ENCODE measurements around the gene ANAPC15. TPM values are rescaled to one million over a fixed set of nuclear protein-coding genes. Genes with fewer than 3 reads are reported as not detected.

The ANAPC15 gene
- total and polyA plus RNA-seq, 10 donors, result 16.5 to 65.6 (median 28.1) TPM

- no peak for TF ChIP-seq POLR2AphosphoS5 (IDR thresholded peaks at IDR 0.05)
- DNase-seq, result no peak
- Histone ChIP-seq H3K4me1 (peaks cover 0 to 24% (median 0%) of the 10 kb centered on the region in 6 donors), H3K4me3 (no peak overlapping the region), H3K27me3 (replicated peaks in 1 of 7) (no peaks in the 10 kb centered on the region), H3K27ac (peak overlapping the region in 2 of 8 donors; percentile 86 to 88), H3K9me3 (peaks cover 0 to 3% (median 0%) of the 10 kb centered on the region in 8 donors), H3K36me3 (no peaks in the 10 kb centered on the region)
- WGBS, 5 donors, result 66 to 88% (median 78%) methylated on average over 2 of the region's 2 CpGs
- intact Hi-C loops (cut with DNase I; ENCODE audit: low total_unique reads), result no loop called here
These were observed 8.4 kb upstream of the ANAPC15 start for GRCh38 chr11:72120930-72121329.

- intact Hi-C loops (cut with DNase I; ENCODE audit: low total_unique reads), result no loop called here
- TF ChIP-seq CTCF (IDR thresholded peaks at IDR 0.05 in 8 of 11, conservative IDR thresholded peaks at IDR 0.05 in 3 of 11) (no peak), POLR2AphosphoS5 (IDR thresholded peaks at IDR 0.05) (peak in 1 of 3 donors; percentile 7)
- H3K4me3 ChIP-seq, result peak overlapping the region in 1 of 8 donors; percentile 41
- peak overlapping the region in 7 of 8 donors; percentile 57 to 88 (median 66) for H3K27ac ChIP-seq
- no peaks in the 10 kb centered on the region for H3K27me3 ChIP-seq (replicated peaks in 1 of 7)
- peaks cover 0 to 24% (median 0%) of the 10 kb centered on the region in 6 donors for H3K4me1 ChIP-seq
- 41 to 76% (median 60%) methylated on average over 6 of the region's 6 CpGs for WGBS, 5 donors
- no peaks in the 10 kb centered on the region for H3K36me3 ChIP-seq
- H3K9me3 ChIP-seq, result no peaks in the 10 kb centered on the region
- DNase-seq, result no peak
These were observed 6.7 kb upstream of the ANAPC15 start for GRCh38 chr11:72119198-72119597.

GRCh38 chr11:72116019-72116755 is 3.7 kb upstream of the ANAPC15 start:
- H3K27me3 ChIP-seq (replicated peaks in 1 of 7), result no peaks in the 10 kb centered on the region
- TF ChIP-seq POLR2AphosphoS5 (IDR thresholded peaks at IDR 0.05) (no peak), POLR2A (IDR thresholded peaks at IDR 0.05) (no peak), CTCF (IDR thresholded peaks at IDR 0.05 in 8 of 11, conservative IDR thresholded peaks at IDR 0.05 in 3 of 11) (no peak)
- peaks cover 5 to 42% (median 14%) of the 10 kb centered on the region in 6 donors for H3K4me1 ChIP-seq
- peak overlapping the region in 3 of 8 donors; percentile 2 to 88 (median 86) for H3K27ac ChIP-seq
- intact Hi-C loops (cut with DNase I; ENCODE audit: low total_unique reads), result no loop called here
- no peak overlapping the region for H3K4me3 ChIP-seq
- H3K9me3 ChIP-seq, result no peaks in the 10 kb centered on the region
- DNase-seq, result no peak
- WGBS, 5 donors, result 86 to 96% (median 96%) methylated on average over 6 of the region's 6 CpGs
- no peaks in the 10 kb centered on the region for H3K36me3 ChIP-seq

GRCh38 chr11:72114570-72114969 is 2.1 kb upstream of the ANAPC15 start:
- intact Hi-C loops (cut with DNase I; ENCODE audit: low total_unique reads), result no loop called here
- Histone ChIP-seq H3K4me3 (no peak overlapping the region), H3K36me3 (peaks cover 0 to 15% (median 2%) of the 10 kb centered on the region in 6 donors), H3K9me3 (no peaks in the 10 kb centered on the region), H3K4me1 (peaks cover 5 to 47% (median 17%) of the 10 kb centered on the region in 6 donors), H3K27me3 (replicated peaks in 1 of 7) (no peaks in the 10 kb centered on the region), H3K27ac (no peak overlapping the region)
- WGBS, 5 donors, result 95 to 100% (median 97%) methylated on average over 1 of the region's 1 CpG
- no peak for DNase-seq
- TF ChIP-seq POLR2A (IDR thresholded peaks at IDR 0.05) (no peak), CTCF (IDR thresholded peaks at IDR 0.05 in 8 of 11, conservative IDR thresholded peaks at IDR 0.05 in 3 of 11) (no peak), POLR2AphosphoS5 (IDR thresholded peaks at IDR 0.05) (no peak)
